GM12892 (cell line): ENCODE data around the gene C2orf68.

Experiments
- POLR2AphosphoS5 ChIP-seq: IDR thresholded peaks from 2 replicates; pipeline ENCODE4 v1.6.1; 2011; ENCODE audit warnings: low read depth, low read length, control low read depth
- TAF1 ChIP-seq: IDR thresholded peaks from 2 replicates; pipeline ENCODE4 v1.6.1; 2011; ENCODE audit warnings: low read depth, mild to moderate bottlenecking, control low read depth, low read length, borderline replicate concordance

DNA sequence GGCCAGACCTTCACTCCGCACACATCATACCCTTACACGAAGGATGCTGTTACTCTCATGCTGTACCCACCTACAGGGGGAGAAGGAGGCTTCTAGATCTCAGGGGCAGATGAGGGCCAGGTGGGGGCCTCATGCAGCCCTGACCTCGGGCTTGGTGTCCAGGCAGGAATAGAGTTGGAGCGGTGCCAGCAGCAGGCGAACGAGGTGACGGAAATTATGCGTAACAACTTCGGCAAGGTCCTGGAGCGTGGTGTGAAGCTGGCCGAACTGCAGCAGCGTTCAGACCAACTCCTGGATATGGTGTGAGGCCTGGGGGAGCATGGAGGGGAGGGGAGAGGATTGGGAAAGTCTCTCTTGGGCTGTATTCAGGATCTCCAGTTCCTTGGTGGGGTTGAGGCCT is 20.3 kb downstream of the C2orf68 start:
- no peak for TF ChIP-seq POLR2AphosphoS5
- TF ChIP-seq TAF1, result no peak
